ENCODE measurements around the gene FOXC2. TPM values are rescaled to one million over a fixed set of nuclear protein-coding genes. Genes with fewer than 3 reads are reported as not detected.

Gene FOXC2
- total and polyA plus RNA-seq, 10 of the 15 experiments (the other 5 are each of a cell fraction or from before 2014, with no cell fraction given): not detected

DNA sequence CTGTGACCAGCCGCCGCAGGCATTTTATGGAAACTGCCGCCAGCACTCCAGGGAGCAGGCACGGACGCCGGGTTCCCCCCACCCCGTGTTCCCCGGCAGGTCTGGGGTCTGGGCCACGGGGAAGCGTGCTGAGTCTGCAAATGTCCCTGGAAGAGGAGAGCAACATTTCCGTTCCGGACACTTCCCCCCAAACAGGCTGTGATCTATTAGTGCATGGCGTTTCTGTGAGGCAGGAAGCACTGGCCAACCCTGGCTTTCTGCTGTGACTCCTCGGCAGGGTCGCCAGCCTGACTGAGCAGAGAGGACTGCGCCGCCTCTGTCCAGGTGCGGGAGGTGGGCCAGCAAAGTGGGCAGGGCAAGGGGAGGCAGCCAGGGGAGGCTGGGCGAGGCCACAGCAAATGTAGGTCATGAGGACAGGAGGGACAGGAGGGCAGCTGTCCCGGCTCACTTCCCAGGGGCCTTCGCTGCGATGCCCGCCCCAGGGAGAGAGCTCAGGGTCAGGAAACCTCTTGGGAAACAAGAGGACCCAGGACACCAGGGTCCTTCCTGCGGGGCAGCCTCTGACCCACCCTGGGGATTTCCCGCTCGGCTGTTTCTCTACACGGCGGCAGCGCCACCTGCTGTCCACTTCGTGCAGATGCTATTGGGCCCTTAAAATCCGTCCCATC is 46.8 kb upstream of the FOXC2 start (continued):
- TF ChIP-seq, protein P1, sequence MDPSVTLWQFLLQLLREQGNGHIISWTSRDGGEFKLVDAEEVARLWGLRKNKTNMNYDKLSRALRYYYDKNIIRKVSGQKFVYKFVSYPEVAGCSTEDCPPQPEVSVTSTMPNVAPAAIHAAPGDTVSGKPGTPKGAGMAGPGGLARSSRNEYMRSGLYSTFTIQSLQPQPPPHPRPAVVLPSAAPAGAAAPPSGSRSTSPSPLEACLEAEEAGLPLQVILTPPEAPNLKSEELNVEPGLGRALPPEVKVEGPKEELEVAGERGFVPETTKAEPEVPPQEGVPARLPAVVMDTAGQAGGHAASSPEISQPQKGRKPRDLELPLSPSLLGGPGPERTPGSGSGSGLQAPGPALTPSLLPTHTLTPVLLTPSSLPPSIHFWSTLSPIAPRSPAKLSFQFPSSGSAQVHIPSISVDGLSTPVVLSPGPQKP (IDR thresholded peaks at IDR 0.05; ENCODE audit: low read depth, low read length): no peak
- TF ChIP-seq CHD4 (IDR thresholded peaks at IDR 0.05): no peak
- TF ChIP-seq, protein P2, sequence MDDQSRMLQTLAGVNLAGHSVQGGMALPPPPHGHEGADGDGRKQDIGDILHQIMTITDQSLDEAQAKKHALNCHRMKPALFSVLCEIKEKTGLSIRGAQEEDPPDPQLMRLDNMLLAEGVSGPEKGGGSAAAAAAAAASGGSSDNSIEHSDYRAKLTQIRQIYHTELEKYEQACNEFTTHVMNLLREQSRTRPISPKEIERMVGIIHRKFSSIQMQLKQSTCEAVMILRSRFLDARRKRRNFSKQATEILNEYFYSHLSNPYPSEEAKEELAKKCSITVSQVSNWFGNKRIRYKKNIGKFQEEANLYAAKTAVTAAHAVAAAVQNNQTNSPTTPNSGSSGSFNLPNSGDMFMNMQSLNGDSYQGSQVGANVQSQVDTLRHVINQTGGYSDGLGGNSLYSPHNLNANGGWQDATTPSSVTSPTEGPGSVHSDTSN (IDR thresholded peaks at IDR 0.05; ENCODE audit: insufficient replicate concordance, low read depth, low read length): no peak
- TF ChIP-seq, protein P3, sequence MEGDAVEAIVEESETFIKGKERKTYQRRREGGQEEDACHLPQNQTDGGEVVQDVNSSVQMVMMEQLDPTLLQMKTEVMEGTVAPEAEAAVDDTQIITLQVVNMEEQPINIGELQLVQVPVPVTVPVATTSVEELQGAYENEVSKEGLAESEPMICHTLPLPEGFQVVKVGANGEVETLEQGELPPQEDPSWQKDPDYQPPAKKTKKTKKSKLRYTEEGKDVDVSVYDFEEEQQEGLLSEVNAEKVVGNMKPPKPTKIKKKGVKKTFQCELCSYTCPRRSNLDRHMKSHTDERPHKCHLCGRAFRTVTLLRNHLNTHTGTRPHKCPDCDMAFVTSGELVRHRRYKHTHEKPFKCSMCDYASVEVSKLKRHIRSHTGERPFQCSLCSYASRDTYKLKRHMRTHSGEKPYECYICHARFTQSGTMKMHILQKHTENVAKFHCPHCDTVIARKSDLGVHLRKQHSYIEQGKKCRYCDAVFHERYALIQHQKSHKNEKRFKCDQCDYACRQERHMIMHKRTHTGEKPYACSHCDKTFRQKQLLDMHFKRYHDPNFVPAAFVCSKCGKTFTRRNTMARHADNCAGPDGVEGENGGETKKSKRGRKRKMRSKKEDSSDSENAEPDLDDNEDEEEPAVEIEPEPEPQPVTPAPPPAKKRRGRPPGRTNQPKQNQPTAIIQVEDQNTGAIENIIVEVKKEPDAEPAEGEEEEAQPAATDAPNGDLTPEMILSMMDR (IDR thresholded peaks at IDR 0.05 in 2 of 3, conservative IDR thresholded peaks at IDR 0.05 in 1 of 3; ENCODE audit: control insufficient read depth in 2 of 3, extremely low read depth in 1 of 3, insufficient read depth in 1 of 3, low read depth in 3 of 3, low read length in 3 of 3): peak; percentile 86 to 92 (median 87)
- TF ChIP-seq ATF7 (IDR thresholded peaks at IDR 0.05; ENCODE audit: low read depth): no peak
- no peak for TF ChIP-seq RBBP5 (conservative IDR thresholded peaks at IDR 0.05)
- TF ChIP-seq MEF2A (IDR thresholded peaks at IDR 0.05; ENCODE audit: insufficient read depth, low read depth, low read length): no peak
- no peak for TF ChIP-seq MYC (IDR thresholded peaks at IDR 0.05; ENCODE audit: insufficient read depth, insufficient read length, insufficient replicate concordance, low read length, severe bottlenecking)
- TF ChIP-seq RUNX3 (IDR thresholded peaks at IDR 0.05; ENCODE audit: low read length): no peak
- TF ChIP-seq GABPA (IDR thresholded peaks at IDR 0.05; ENCODE audit: low read depth): no peak
- TF ChIP-seq, protein P4, sequence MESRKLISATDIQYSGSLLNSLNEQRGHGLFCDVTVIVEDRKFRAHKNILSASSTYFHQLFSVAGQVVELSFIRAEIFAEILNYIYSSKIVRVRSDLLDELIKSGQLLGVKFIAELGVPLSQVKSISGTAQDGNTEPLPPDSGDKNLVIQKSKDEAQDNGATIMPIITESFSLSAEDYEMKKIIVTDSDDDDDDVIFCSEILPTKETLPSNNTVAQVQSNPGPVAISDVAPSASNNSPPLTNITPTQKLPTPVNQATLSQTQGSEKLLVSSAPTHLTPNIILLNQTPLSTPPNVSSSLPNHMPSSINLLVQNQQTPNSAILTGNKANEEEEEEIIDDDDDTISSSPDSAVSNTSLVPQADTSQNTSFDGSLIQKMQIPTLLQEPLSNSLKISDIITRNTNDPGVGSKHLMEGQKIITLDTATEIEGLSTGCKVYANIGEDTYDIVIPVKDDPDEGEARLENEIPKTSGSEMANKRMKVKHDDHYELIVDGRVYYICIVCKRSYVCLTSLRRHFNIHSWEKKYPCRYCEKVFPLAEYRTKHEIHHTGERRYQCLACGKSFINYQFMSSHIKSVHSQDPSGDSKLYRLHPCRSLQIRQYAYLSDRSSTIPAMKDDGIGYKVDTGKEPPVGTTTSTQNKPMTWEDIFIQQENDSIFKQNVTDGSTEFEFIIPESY (IDR thresholded peaks at IDR 0.05): no peak
- TF ChIP-seq SRF (IDR thresholded peaks at IDR 0.05; ENCODE audit: low read depth in 2 of 2, low read length in 2 of 2): no peak
- TF ChIP-seq TARDBP (IDR thresholded peaks at IDR 0.05; ENCODE audit: borderline replicate concordance): no peak
- TF ChIP-seq, protein P5, sequence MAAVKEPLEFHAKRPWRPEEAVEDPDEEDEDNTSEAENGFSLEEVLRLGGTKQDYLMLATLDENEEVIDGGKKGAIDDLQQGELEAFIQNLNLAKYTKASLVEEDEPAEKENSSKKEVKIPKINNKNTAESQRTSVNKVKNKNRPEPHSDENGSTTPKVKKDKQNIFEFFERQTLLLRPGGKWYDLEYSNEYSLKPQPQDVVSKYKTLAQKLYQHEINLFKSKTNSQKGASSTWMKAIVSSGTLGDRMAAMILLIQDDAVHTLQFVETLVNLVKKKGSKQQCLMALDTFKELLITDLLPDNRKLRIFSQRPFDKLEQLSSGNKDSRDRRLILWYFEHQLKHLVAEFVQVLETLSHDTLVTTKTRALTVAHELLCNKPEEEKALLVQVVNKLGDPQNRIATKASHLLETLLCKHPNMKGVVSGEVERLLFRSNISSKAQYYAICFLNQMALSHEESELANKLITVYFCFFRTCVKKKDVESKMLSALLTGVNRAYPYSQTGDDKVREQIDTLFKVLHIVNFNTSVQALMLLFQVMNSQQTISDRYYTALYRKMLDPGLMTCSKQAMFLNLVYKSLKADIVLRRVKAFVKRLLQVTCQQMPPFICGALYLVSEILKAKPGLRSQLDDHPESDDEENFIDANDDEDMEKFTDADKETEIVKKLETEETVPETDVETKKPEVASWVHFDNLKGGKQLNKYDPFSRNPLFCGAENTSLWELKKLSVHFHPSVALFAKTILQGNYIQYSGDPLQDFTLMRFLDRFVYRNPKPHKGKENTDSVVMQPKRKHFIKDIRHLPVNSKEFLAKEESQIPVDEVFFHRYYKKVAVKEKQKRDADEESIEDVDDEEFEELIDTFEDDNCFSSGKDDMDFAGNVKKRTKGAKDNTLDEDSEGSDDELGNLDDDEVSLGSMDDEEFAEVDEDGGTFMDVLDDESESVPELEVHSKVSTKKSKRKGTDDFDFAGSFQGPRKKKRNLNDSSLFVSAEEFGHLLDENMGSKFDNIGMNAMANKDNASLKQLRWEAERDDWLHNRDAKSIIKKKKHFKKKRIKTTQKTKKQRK (IDR thresholded peaks at IDR 0.05; ENCODE audit: low read depth, low read length): no peak
- peak; percentile 66 for TF ChIP-seq SMC3 (IDR thresholded peaks at IDR 0.05; ENCODE audit: borderline replicate concordance, low read length)
- TF ChIP-seq RB1 (IDR thresholded peaks at IDR 0.05; ENCODE audit: borderline replicate concordance): peak; percentile 45; the same call in 1 of the 2 replicates
- no peak for TF ChIP-seq SMARCA5 (IDR thresholded peaks at IDR 0.05)
- TF ChIP-seq BACH1 (IDR thresholded peaks at IDR 0.05; ENCODE audit: borderline replicate concordance): no peak
- TF ChIP-seq NFYA (IDR thresholded peaks at IDR 0.05; ENCODE audit: borderline replicate concordance, low read depth, low read length): no peak
- TF ChIP-seq HDGF (IDR thresholded peaks at IDR 0.05): no peak
- no peak for TF ChIP-seq CREB1 (IDR thresholded peaks at IDR 0.05; ENCODE audit: low read depth)
- no peak for TF ChIP-seq CREM (IDR thresholded peaks at IDR 0.05; ENCODE audit: low read depth)
